HG03196 (cell line): ENCODE results near the gene ZSWIM8.
"Not testable (repeated sequence)": the region's sequence is repeated elsewhere in the genome, so short reads cannot be mapped to it uniquely, and the experiment has no call there.

Experiments used
- ATAC-seq: cut with Tn5 transposase; IDR thresholded peaks from one replicate; pipeline ENCODE4 v1.9.1; 2021; ENCODE audit not compliant: unreplicated experiment

Gene ZSWIM8

GRCh38 chr10:73814276-73814895 is 29.0 kb downstream of the ZSWIM8 start:
- no peak for ATAC-seq

DNA sequence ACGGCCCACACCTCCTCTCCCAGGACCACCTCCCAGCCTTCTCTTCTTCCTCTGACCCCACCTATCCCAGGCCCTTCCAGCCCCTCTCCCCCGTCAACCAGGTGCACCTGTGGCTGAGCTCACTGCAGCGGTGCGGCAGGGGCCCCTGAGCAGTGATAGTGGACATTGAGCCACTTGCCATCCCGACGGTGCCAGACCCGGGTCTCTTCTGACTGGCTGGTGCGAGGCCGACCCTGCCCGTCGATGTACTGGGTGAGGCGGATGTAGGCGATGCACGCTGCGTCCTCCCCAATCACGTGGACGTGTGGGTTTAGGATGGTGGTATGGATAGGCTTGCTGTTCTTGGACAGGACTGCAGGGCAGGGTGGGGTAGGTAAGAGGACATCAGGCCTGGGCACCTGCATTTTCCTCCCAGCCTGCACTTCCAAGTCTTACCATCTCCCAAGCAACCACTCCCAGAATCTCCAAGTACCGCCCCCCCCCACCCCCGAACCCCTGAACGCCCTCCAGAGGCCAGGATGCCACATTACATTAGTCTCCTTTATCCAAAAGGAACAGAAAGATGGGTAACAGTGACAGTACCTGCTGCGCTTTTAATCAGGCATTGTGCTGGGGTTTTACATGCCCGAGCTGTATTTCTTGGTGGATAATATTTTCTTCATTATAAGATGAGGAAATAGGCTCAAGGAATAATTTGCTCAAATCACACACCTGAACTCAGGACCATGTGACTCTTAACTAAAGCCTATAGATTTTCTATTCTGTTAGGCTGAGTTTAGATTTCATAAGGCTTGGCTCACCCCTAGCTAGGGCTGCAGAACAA is 29.7 kb downstream of the ZSWIM8 start:
- no peak for ATAC-seq

DNA sequence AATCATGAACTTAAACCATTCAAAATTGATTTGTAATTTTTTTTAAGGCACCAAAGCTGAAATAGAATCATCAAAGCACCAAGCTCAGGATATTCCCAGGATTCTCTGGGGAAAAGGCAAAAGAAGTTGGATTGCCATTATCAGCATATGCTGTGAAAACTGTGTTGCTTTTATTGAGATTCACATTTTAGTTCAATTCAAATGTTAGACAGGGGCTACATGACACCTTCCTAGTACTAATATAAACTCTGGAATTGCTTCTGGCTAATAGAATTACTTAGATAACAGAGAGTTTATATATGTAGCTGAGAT is 30.3 kb downstream of the ZSWIM8 start:
- no peak for ATAC-seq

DNA sequence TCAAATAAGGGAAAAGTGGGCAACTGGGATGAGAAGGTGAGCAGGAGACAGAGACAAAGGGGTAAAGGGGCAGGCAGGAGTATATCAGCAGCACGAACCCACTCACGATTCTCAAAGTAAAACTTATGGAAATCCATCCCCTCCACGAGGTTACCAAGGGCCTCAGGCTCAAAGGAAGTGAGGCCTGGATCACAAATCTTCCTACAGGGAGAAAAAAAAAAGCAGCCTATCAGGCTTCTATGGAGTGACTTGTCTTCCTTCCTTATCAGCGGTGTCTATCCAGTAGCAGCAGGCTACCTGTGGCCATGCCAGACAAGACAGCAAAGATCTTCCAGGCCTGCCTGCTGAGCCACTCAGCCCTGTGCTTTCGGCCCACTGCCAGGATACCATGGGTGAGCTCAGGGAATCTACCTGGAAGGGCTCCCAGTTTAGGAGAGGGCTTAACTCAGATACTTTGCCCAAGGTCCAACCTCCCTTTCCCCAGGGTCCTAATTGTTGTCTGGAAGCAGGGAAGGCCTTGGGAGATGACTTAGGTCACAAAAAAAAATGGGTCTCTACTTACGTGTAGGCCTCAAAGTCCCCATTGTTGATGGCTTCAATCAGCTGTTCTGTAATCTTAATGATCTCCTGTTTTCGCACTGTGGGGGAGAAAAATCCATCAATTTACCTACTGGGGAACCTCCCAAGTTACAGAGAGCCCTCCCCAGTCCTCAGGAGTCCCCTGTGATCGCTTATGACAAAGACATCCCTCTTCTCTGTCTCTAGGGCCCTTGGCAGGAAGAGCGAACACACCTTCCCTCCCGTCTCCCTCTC is 31.7 kb downstream of the ZSWIM8 start:
- ATAC-seq, result no peak

GRCh38 chr10:73817826-73818225 is 32.4 kb downstream of the ZSWIM8 start:
- no peak for ATAC-seq

DNA sequence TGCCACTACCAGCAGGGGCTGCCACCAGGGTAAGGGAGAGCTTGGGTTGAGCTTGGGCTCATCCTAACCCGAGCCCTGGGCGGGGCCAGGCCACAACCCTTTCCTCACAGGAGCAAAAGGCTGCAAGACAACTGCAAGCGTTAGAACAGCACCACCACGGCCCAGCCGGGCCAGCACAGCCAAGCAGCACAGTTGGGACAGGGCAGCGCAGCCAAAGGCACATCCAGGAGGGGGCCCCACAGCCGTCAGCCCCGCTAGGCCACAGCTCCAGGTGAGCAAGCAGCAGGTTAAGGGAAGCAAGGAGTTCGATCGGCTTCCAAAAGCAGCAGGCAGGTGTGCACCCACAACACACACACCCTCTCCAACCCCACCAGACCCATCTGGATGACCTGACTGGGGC is 33.0 kb downstream of the ZSWIM8 start:
- no peak for ATAC-seq

- ATAC-seq, result no peak
Measured at GRCh38 chr10:73819081-73819480, 33.7 kb downstream of the ZSWIM8 start.

DNA sequence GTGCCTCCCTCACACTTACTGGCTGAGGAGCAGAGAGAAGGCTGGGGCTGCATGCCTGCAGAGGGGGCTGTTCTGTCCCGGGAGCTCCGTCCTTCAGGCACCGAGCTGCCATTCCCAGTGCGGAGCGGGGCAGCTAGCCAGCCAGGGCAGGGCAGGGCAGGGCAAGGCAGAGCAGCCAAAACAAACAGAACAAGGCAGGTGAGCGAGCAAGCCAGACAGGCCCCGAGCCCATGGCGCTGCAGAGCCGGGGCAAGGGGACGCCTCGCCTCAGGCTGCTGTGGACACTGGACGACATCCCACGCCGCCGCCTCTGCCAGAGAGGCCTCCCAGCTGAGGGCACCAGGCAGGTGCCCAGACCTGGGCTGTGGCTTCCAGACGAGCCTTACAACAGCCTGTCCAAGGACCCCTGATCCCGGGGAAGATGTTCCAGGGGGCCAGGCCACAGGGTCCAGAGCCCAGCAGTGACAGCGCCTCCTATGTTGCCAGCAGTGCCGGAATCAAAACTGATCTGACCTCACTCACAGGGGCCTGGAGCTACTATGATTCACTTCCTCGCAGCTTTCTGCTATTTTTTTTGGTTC is 34.2 kb downstream of the ZSWIM8 start:
- no peak for ATAC-seq

- no peak for ATAC-seq
Measured at GRCh38 chr10:73823391-73823790, 38.0 kb downstream of the ZSWIM8 start.

DNA sequence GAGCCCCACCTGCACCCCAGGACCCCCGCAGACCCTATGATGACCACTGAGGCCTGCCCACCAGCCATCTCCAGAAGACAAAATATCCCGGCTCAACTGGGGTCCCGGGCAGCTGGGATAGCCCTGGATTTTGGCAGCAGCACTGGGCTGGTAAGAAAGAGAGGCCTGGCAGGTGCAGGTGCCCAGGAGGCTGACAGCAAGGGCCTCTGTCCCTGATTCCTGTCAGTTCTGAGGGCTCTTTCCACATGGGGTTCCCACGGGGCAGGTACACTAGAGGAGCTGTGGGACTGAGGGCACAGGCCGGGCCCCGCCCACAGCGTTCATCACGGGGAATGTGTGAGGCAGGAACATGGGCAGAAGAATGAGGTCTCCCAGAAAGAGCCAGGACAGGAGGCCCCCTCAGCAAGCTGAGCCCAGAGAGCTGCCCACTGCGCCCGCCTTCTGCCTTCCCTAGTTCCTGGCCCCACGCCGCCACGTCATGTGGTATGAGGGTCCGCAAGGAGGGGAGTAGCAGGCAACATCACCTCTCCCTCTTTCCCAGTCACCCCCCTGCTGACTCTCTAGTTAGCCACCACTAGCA is 38.8 kb downstream of the ZSWIM8 start:
- no peak for ATAC-seq

- ATAC-seq, result no peak
Measured at GRCh38 chr10:73827346-73828089, 42.1 kb downstream of the ZSWIM8 start.

GRCh38 chr10:73828161-73828560 is 42.8 kb downstream of the ZSWIM8 start:
- ATAC-seq, result no peak

GRCh38 chr10:73829090-73829489 is 43.7 kb downstream of the ZSWIM8 start:
- ATAC-seq, result not testable (repeated sequence)

DNA sequence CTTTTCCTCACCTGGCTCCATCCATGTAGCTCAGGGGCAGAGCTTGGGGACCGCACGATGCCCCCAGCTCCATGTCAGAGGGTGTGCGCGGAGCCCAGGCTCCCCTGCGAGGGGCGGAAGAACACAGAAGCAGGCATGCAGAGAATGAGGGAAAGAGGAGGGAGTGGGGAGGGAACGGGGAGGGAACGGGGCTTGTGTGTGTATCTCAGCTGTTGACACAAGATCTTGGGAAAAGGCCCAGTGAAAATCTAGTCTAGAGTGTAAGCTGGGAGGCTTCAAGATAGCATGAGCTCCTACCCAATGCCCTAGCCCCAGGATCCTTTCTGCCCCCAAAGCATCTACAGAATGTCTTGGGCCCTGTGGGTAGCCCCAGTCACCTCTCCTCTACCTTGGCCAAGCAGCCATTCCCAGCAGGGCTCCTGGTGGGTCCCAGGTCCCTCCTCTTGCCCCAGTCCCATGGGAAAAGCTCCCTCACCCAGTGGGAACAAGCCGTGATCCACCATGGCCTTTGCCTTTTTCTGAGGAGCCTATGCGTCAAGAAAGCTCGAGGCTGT is 51.1 kb downstream of the ZSWIM8 start:
- ATAC-seq, result no peak

- ATAC-seq, result no peak
Measured at GRCh38 chr10:73837072-73837471, 51.7 kb downstream of the ZSWIM8 start.

DNA sequence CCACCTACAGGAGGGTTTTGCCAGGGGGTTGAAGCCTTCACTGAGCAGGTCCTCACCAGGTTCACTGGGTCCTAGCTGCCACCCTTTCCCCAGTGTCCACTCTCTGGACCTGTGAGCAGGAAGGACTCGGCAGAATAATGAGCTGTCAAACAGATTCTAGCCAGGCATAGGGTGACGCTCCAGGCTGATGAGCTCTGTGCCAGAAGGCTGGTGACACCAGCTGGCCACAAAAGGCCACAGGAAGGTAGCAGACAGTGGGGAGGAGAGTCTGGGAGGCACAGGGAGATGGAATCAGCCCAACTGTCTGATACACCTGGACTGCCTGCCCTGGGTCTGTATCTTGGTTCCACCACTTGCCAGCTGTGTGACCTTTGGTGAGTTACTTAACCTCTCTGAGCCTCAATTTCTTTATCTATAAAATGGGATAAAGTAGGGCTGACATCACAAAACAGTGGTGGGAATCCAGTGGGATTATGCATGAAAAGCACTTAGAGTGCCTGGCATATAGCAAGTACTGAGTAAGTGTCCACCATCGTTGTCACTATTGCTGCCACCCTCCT is 52.7 kb downstream of the ZSWIM8 start:
- ATAC-seq, result no peak

GRCh38 chr10:73838827-73839226 is 53.4 kb downstream of the ZSWIM8 start:
- no peak for ATAC-seq

DNA sequence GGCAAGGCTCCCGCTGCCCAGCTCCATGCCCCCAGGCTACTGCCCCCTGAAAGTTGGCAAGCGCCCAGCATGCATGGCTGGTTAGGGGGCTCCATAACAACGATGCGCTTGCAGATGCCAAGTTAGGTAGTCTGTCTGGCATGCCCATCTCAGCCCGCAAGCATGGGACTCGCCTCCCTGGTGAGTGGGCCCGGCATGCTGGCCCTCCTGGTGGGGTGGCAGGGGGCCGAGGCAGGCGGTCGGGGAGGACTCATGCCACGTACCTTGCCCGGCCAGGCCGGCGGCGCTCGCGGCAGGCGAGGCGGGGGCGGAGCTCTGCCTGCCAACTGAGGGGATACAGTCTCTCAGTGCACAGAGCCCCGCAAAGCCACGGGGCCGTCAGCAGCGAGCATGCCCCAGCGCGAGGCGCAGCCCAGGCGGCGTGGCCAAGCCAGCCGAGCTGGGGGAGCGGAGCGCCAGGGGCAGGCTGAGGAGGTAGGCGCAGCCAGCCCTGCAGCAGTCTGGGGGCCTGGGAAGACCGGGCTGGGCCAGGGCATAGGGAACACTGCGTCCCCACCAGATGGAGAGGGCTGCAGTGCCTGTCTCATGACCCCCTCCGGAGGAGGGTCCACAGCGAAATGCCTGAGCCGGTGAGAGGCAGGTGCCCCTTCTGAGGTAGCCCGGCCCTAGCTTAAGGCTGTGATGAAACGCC is 54.0 kb downstream of the ZSWIM8 start:
- ATAC-seq, result no peak

DNA sequence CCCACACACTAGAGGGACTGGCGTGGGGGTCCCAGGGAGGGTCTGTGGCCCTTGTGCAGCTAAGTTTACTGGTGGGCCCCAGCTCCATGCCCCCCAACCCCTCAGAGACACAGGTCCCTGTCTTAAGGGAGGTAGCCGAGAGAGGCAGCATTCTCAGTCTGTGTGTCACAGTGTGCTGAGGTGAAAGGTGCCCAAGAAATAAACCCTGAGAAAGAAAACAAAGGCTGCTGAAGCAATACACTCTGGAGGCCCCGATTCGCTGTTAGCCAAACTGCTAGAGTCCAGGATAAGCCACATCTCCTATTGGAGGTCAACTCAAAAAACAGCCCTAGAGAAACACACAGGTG is 54.6 kb downstream of the ZSWIM8 start:
- no peak for ATAC-seq
